NOMO-1 (cell line): ENCODE measurements around the gene BACH2.
"Not testable (repeated sequence)": the region's sequence is repeated elsewhere in the genome, so short reads cannot be mapped to it uniquely, and the experiment has no call there.

Source experiments
- DNase-seq, 2 experiments: peaks; one replicate each; lab custom pipeline; 2025; ENCODE audit not compliant: unreplicated experiment in 2 of 2; lab: John Stamatoyannopoulos, UW

BACH2 gene

DNA sequence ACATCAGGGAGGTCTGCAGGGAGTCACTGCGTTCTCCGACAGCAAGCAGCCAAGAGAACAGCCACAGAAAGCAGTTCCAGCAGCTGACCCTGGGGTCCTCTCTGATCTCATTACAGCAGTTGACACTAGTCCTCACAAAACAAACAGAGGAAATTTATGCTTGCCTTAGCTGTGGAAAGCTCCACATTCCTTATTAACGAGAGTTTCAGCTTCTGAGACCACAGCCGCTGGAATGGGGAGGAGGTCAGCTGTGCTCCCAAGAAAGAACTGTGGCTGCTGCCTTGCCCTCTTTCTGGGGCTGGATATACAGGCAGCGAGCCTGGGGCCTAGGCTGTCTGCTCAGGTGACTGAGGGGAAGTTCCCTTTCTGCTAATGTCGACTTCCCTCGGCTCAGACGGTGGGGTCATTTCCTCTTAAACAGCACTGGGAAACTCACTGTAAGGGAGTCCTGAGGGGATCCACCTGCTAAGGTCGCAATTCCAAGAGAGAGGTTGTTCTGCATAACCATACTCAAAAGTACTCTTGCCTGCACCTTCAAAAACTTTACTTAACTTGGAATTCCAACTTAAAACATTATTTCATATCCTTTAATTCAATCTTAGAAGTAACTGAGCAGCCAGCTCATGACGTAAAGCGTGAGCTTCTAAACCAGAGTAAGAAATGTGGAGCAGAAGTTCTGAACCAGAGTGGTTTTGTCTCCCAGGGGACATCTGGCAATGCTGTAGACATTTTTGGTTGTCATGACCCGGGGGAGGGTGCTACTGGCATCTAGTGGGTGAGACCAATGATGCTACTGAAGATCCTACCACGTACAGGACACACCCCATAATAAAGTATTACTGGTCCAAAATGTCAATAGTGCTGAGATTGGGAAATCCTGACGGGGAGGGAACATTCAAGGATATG lies 80.3 kb downstream of the BACH2 start:
- DNase-seq = peak; percentile 48 to 63

DNA sequence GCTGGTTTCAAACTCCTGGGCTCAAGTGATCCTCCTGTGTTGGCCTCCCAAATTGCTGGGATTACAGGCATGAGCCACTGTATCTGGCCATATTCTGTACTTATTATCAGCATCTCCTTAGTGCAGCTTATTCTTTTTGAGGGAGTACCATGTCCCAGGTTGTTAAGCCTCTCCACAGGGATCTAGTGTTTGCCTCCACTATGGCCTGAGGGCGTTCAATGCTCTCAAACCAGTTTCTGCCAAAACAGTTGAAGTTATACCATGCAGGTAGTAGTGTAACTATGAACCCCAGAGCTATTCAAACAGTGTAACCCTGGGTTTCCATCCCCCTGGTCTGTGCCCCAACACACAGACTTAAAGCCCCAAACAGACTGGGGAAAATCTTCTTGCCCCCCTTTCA lies 81.7 kb downstream of the BACH2 start:
- no peak for DNase-seq

DNA sequence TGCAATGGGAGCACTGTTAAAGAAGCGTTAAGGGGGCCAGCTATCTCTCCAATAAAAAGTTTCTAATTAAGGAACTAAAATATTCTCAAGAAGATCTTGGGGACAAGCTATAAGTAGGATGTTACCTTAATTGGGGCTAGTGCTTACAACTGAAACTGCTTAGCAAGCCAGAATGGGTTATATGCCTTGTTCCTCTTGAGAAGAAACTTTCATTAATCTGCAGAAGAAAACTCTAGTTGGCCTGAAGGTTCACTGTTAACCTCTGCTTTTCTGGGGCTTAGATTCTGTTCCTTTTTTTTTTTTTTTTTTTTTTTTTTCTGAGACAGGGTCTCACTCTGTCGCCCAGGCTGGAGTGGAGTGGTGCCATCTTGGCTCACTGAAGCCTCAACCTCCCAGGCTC lies 82.2 kb downstream of the BACH2 start:
- DNase-seq = peak; percentile 28 to 61

DNA sequence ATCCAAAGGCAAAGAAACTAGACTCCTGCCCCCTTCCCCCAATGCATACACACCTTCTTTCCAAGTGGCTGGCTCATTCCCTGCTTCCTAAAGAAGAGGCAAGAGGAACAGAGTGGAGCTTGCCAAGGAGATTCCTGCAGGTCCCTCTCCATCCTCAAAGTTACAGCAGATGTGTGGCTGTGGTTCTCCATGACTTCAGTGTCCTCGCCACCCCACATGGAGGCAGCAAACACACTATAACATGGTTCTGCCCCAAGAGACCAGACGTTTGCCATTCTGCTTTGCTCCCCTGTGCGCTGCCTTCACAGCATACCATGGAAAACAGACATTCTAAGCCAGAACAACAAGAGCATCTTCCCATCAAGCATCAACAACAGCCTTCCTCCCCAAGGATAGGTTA lies 84.4 kb downstream of the BACH2 start:
- DNase-seq = no peak

DNA sequence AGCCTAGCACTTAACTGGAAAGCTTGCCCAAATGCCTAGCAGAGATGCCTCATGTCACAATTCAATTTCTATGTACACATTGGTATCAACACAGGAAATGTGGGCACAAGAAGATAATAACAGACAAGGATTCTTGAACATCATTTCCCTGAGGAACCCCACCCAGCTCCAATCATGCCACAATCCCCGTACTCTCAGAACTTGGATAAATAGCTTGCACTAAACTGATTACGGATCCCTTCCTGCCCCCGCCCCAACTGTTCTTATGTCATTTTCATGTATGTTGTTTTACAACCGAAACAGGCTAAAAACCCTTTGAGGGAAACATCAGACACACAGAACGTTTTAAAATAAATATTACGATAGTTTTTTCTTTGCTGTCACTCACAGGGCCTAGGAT lies 87.1 kb downstream of the BACH2 start:
- no peak for DNase-seq

DNA sequence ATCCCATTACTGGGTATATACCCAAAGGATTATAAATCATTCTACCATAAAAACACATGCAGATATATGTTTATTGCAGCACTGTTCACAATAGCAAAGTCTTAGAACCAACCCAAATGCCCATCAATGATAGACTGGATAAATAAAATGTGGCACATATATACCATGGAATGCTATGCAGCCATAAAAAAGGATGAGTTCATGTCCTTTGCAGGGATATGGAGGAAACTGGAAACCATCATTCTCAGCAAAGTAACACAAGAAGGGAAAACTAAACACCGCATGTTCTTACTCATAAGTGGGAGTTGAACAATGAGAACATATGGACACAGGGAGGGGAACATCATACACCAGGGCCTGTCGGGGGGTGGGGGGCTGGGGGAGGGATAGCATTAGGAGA lies 88.0 kb downstream of the BACH2 start:
- DNase-seq = not testable (repeated sequence)

DNA sequence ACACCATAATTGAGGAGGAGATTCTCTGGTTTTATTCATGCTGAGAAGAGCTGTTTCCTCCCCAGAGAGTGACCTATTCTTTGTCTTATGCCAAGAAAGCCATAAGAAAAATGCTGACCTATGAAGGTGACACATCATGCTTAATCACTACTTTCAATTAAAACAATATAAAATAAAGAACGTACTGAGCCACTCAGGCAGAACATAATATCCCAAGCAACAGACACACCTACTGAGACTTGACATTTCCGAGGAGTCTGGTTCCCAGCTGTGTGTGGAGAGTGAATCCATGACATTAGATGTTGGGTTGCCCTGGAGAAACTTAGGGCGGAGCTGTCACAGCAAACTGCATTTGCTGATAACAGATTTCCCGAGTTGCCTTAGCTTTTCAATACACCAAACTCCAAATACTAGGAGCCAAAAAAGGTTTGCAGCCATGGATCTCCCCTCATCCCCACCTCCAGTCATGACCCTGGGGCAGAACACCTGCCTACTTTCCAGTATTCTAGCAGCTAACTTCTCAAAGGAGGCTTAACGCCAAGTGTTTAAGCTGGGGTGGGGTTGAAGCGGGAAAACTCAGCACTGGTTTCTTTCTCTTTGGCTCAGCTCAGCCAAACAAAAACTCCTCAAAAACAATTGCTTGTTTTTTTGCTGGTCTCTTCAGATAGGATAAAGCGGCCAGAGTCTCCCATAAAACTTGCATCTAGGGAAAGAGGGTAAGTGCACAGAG lies 92.2 kb downstream of the BACH2 start:
- DNase-seq = no peak

DNA sequence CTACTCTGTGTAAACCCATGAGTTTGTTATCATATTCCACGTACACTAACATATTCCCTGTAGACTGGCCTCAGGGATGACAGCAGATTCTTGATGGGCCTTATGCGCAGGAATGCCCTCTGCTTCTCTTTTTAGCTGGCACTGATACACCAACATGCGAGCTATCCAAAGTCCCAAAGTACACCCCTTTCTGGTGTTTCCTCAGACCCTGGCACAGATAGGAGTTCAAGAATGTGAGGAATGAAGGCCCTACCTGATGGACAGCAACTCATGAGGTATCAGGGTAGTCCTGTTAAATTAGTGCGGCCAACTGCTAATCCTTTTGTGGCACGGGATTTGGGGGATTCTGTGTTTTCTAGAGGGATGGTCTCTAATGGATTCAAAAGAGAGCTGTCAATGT lies 93.0 kb downstream of the BACH2 start:
- DNase-seq = no peak

DNA sequence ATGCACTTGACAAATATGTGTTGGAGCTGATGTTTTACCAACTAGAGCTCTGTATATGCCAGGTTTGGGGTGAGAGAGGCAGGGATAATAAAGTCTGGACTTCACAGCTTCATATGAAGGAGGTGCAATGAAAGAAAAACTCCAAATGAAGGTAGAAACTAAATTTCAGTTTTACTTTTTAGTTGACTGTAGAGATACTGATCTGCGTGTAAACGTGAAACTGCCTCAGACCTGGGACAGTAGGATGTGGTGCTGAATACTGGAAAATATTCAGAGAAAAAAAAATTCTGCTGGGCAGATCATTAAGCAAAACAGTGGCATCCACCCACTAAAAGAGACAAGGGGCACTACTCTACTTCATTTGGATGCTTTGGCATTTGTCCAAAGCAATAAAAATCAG lies 94.5 kb downstream of the BACH2 start:
- DNase-seq = no peak

DNA sequence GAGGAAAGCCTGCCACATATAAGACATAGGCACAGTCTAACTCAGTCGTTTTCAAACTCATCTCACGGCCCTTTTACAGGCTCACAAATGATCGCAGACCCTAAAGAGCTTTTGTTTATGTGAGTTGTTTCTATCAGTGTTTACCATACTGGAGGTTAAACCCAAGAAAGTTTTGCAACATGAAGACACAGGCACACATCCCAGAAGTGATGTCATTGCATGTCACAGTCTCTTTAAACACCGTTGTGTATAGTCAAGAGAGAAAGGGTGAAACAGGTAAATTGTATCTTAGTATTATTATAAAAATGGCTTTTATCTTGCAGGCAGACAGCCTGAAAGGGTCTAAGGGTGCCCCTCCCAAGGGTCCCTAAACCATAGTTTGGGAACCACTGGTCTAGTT lies 96.7 kb downstream of the BACH2 start:
- no peak for DNase-seq

DNA sequence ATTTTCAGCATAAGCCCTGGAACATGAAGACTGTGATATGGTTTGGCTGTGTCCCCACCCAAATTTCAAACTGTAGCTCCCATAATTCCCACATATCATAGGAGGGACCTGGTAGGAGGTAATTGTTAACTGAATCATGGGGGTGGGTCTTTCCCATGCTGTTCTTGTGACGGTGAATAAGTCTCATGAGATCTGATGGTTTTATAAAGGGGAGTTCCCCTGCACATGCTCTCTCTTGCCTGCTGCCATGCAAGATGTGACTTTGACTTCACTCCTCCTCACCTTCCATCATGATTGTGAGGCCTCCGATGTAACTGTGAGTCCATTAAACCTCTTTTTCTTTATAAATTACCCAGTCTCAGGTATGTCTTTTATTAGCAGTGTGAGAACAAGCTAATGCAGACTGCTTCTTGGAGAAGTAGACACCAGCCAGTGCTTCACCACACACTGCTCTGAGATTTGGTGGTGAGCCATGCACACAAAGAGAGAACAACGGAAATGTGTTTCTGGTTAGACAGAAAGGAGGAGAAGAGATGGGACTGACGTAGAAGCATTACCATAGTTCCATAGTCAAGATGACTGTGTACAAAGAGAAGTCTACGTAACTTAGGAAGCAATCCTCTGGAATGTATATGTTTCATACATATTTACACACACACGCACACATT lies 97.8 kb downstream of the BACH2 start:
- DNase-seq = no peak

DNA sequence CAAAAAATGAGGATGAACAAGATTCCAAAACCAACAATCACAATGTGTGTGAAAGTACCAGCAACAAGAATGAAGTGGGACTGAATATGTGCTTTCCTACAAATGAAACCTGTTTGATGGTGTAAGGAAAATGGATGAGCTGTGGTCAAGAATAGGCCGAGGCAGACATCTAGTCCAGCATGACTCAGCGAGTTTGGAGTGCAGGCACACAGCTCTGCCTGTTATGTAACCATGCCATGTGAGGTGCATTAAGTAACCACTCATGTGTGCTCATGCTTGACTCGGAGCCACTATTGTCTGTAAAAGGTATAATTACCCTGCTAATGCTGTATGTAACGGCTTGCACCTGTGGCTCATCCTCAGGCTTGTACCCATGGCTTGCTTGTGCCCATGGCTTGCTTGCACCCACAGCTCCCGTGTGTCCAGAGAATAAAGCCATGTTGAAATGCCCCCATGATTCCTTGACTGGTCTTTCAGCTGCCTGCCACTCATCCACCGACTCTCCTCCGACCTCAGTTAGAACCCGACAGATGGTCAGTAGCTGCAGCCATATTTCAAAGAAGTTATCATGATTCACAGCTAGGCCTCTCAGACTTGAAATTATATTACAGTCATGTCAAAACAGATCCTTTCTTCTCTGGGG lies 98.7 kb downstream of the BACH2 start:
- peak in 1 of 2 experiments; percentile 36 for DNase-seq

DNA sequence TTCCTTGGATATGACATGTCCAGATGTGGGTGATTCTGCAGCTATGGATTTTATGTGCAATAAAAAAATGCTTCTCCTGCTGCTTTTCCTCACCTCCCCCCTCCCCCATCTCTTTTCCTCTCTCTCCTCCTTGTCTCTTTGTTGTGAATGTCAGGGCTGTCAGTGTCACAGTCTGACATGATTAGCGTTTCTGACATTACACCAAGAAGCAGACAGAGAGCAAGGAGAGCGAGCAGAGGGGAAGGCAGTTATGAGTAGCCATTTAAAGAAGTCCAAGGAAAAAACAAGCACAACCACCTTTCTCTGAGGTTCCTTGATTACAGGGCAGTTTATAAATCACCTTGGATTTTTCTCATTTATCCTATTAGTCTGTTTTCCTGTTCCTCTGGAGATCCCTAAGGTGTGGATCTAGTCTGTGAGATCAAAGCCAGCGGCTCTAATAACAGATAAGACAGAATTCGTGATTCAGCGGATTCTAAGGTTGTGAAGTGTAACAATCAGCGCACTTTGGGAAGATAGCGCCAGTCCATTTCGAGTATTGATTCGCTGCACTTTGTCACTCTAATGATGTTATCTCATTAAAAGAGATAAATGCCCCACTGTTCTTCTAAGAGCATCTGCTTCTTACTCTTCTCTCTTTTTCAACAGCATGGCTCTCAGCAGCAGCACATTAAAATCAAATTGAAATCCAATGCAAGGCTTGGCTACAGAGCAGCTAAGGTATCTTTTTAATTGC lies 101.4 kb downstream of the BACH2 start:
- no peak for DNase-seq

DNA sequence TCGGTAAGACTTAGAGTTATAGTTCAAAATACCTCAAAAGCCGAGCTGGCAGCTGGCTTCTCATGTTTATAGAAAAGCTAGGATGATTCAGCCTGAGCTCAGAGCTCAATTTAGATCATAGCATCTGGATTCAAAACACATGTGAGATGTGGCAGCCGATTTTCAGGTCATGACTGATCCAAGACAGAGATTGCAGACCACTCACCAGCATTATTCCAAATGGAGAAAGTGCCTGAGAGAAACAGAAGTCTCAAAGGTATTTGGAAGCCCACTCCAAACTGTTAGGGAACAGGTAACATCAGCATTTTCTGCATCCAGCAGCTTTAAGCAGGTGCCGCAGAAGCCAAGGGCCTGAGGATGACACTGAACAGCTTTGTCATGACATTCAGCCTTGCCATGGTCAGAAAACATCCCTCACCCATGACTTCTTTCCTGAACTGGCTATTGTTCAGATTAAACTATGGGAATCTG lies 102.2 kb downstream of the BACH2 start:
- DNase-seq = no peak

DNA sequence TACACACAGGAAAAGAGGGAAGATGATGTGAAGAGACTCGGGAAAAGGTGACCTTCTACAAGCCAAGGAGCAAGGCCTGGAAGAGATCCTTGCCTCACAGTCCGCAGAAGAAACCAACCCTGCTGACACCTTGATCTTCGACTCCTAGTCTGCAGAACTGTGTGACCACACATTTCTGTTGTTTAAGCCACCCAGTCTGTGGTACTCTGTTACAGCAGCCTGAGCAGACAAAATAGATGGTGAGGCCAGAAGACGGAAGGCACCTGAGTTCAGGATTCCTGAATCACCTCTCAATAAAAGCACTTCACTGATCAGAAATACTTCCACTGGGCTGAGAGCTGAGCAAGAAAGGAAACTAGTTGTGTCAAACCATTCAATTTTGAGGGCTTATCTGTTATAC lies 103.3 kb downstream of the BACH2 start:
- no peak for DNase-seq

DNA sequence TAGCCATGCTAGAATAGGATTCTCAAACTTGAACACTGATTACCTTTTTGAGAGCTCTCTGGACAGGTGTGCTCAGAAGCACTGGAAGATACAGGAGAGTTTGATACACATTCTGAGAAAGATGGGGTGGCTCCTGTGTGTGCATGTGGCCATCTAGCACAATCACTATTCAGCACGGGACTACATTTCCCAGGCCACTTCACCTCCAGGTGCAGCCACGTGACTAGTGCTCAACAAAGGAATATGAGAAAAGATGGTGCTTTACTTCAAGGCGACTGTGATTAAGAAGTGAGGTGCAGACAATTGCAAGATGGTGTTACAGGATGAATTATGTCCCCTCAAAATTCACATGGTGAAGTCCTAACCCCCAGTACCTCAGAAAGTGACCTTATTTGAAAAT lies 103.8 kb downstream of the BACH2 start:
- DNase-seq = no peak

DNA sequence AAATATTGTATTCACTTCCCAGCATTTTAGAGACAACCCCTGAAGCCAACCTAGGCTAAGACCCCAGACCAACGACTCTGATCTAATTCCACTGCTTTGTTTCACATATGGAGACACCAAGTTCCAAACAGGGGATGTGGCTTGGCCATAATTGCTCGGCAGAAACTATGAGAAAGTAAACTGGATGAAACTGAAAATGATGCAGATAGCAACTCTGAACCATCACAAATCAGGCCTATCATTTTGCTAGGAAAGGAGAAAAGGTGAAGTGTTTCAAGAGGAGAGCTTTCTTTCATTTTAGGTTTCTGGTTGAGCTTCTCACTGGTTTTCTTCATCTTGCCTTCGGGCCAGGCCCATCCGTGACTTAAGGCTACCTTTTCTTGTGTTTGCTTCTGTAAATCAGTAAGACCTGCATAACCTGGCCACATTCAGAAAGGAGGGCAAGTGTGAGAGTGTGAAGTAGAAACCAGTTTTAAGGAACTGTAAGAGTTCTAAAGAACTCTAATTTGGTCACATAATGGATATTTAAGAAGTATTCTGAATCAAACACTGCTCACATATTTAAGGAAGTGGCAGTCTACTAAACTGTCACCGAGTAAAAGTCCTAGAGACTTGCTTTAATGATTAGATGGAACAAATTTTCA lies 105.8 kb downstream of the BACH2 start:
- peak in 1 of 2 experiments; percentile 33 for DNase-seq

DNA sequence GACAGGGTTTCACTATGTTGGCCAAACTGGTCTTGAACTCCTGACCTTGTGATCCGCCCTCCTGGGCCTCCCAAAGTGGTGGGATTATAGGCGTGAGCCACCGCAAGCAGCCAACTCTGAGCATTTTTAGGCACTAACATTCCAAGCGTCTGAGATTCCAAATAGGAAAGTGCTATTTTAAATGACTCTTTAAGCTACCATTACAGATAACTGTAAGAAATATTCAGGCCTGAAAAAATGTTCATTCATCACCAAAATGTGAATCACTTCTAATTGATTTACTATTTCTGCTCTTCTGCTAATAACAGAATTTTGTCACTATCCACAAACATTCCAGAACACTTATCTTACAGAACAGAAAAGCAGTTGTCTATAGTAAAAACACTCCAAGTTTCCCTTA lies 106.5 kb downstream of the BACH2 start:
- DNase-seq = no peak

DNA sequence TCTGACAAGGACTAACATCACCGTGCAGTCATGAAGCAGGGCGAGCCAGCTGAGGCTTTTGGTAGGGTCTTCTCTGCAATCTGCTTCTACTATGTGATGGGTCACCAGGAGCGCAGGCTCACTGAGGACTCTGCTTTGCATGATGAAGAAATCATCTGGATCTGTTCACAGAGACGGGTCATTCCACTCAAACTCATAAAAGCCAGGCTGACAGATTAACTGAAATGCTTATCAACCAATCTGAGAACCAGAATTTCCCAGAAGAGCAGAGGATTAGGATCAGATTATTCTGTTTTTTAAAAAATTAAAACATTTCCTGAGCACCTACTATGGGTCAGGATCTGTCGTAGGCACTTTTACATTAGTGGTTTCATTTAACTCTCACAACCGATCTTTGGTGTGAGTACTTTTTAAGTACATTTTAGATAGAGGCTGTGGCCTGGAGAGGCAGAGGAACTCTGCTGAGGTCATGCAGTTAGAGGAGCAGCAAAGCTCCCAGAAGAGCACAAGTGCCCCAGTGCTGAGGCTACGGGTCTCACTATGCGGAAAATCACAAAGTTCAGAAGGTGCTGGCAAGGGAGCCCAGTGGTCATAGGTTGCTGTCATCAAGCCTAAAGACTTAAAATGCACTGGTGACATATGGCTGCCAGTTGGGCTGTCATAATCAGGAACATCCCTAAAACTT lies 109.1 kb downstream of the BACH2 start:
- peak; percentile 18 to 44 for DNase-seq
